A673 (cell line): ENCODE measurements around the gene STK10. TPM values are rescaled to one million over a fixed set of nuclear protein-coding genes. Genes with fewer than 3 reads are reported as not detected.

Experiments
- BruUV-seq: library from RNA; stranded (reverse); fragments of 400-500 nt; replicated peaks from 2 replicates; lab custom pipeline; 2021; lab: Mats Ljungman, UMichigan
- CTCF ChIA-PET: fragments of 300-600 bp; sonication (Branson Sonifier 250); formaldehyde crosslinking; loops from one replicate; lab custom pipeline; 2022; ENCODE audit warnings: antibody characterized with exemption; lab: Charles Lee
- POLR2A ChIA-PET: fragments of 300-600 bp; sonication (Branson Sonifier 250); formaldehyde crosslinking; loops from one replicate; lab custom pipeline; 2022; ENCODE audit warnings: antibody characterized with exemption; ENCODE audit not compliant: low non-redundant PET; lab: Charles Lee
- DNase-seq: peaks from one replicate; pipeline ENCODE4 v3.0.0-alpha.2; 2015; ENCODE audit warnings: low spot score
- H3K27ac ChIP-seq: fragments of 200-600 bp; sonication (generic); 2 replicates; pipeline ENCODE4 v1.5.1; 2016; ENCODE audit warnings: mixed run types, low read depth, mild to moderate bottlenecking, mixed read lengths, antibody characterized with exemption, low read length; ENCODE audit not compliant: poor library complexity, severe bottlenecking
- H3K27me3 ChIP-seq: fragments of 200-600 bp; sonication (generic); replicated peaks from 2 replicates; pipeline ENCODE4 v1.6.1; 2017; ENCODE audit warnings: mixed run types, low read depth, mild to moderate bottlenecking, mixed read lengths, antibody characterized with exemption, low read length; ENCODE audit not compliant: insufficient read depth, poor library complexity
- H3K36me3 ChIP-seq: fragments of 200-600 bp; sonication (generic); 2 replicates; pipeline ENCODE4 v1.6.1; 2016; ENCODE audit warnings: mixed run types, mild to moderate bottlenecking, mixed read lengths, antibody characterized with exemption, low read length; ENCODE audit not compliant: insufficient read depth, poor library complexity, severe bottlenecking
- H3K4me1 ChIP-seq: fragments of 200-600 bp; sonication (generic); 2 replicates; pipeline ENCODE4 v1.6.1; 2017; ENCODE audit warnings: mixed run types, mild to moderate bottlenecking, mixed read lengths, antibody characterized with exemption, low read length; ENCODE audit not compliant: insufficient read depth, poor library complexity, severe bottlenecking
- H3K4me3 ChIP-seq: fragments of 200-600 bp; sonication (generic); 2 replicates; pipeline ENCODE4 v1.5.1; 2016; ENCODE audit warnings: low read depth, mixed run types, mild to moderate bottlenecking, mixed read lengths, low read length; ENCODE audit not compliant: poor library complexity, severe bottlenecking
- H3K9me3 ChIP-seq: fragments of 200-600 bp; sonication (generic); 2 replicates; pipeline ENCODE4 v1.6.1; 2016; ENCODE audit warnings: mixed run types, low read depth, mild to moderate bottlenecking, mixed read lengths, antibody characterized with exemption, low read length; ENCODE audit not compliant: poor library complexity, severe bottlenecking
- CTCF ChIP-seq: fragments of 300-800, 200-600 bp; sonication (generic); conservative IDR thresholded peaks from 2 replicates; pipeline ENCODE4 v1.5.1; 2017; ENCODE audit warnings: low read depth, mild to moderate bottlenecking, antibody characterized with exemption, low read length, moderate library complexity, mixed read lengths
- EZH2 ChIP-seq: fragments of 200-600 bp; sonication (generic); IDR thresholded peaks from 2 replicates; pipeline ENCODE4 v1.6.1; 2017; ENCODE audit warnings: borderline replicate concordance, low read depth, mild to moderate bottlenecking, mixed read lengths, antibody characterized with exemption, low read length; ENCODE audit not compliant: poor library complexity, severe bottlenecking
- intact Hi-C: fragments of 100-400 bp; cut with micrococcal nuclease; formaldehyde crosslinking; loops from one replicate; pipeline ENCODE4 v1.10.0; 2022; ENCODE audit not compliant: unreplicated experiment
- total RNA-seq: library from RNA; stranded (reverse); gene quantifications from 2 replicates; pipeline ENCODE4 v1.2.3, GENCODE V29; 2021

Gene STK10
- total RNA-seq, 1 experiment from 2014 or later, result 3.8 TPM

GRCh38 chr5:172177176-172177575 lies 10.8 kb downstream of the STK10 start:
- no peaks in the 10 kb centered on the region for H3K4me1 ChIP-seq
- CTCF ChIA-PET, result no interaction called here
- BruUV-seq, result no TSS peak
- no peaks in the 10 kb centered on the region for H3K9me3 ChIP-seq
- POLR2A ChIA-PET, result no interaction called here
- H3K36me3 ChIP-seq, result no peaks in the 10 kb centered on the region
- TF ChIP-seq CTCF (no peak), EZH2 (no peak)
- no peak overlapping the region for H3K27ac ChIP-seq
- intact Hi-C loops, result no loop called here
- no peaks in the 10 kb centered on the region for H3K27me3 ChIP-seq
- no peak overlapping the region for H3K4me3 ChIP-seq
- DNase-seq, result no peak

GRCh38 chr5:172175263-172175719 lies 12.7 kb downstream of the STK10 start:
- H3K27ac ChIP-seq, result no peak overlapping the region
- DNase-seq, result no peak
- no peaks in the 10 kb centered on the region for H3K4me1 ChIP-seq
- ChIA-PET CTCF (no interaction called here), POLR2A (no interaction called here)
- BruUV-seq, result no TSS peak
- no peaks in the 10 kb centered on the region for H3K36me3 ChIP-seq
- H3K4me3 ChIP-seq, result no peak overlapping the region
- no peak for TF ChIP-seq CTCF
- no peak for TF ChIP-seq EZH2
- no peaks in the 10 kb centered on the region for H3K9me3 ChIP-seq
- H3K27me3 ChIP-seq, result no peaks in the 10 kb centered on the region
- intact Hi-C loops, result no loop called here

- H3K9me3 ChIP-seq, result no peaks in the 10 kb centered on the region
- TF ChIP-seq EZH2 (no peak), CTCF (no peak)
- BruUV-seq, result no TSS peak
- no peak overlapping the region for H3K27ac ChIP-seq
- POLR2A ChIA-PET, result no interaction called here
- no peaks in the 10 kb centered on the region for H3K4me1 ChIP-seq
- CTCF ChIA-PET, result interaction anchor here (0.6 kb wide), 1 partner anchor 8 kb away, joined by 6 read pairs; no protein-coding TSS in a partner anchor
- no peaks in the 10 kb centered on the region for H3K27me3 ChIP-seq
- H3K4me3 ChIP-seq, result no peak overlapping the region
- no peak for DNase-seq
- no peaks in the 10 kb centered on the region for H3K36me3 ChIP-seq
- intact Hi-C loops, result no loop called here
Measured at GRCh38 chr5:172173564-172174153, 14.4 kb downstream of the STK10 start.
